A549 (cell line): ENCODE results near the gene KLHL11. TPM values are rescaled to one million over a fixed set of nuclear protein-coding genes. Genes with fewer than 3 reads are reported as not detected.
"Not testable (repeated sequence)": the region's sequence is repeated elsewhere in the genome, so short reads cannot be mapped to it uniquely, and the experiment has no call there.

Experiments used
- ATAC-seq, 2 experiments: fragments of 200-7000 bp in 1 of 2; fragments of >200 bp in 1 of 2; cut with Nextera tagmentation in 1 of 2; cut with Tn5 transposase in 1 of 2; 3 replicates each; pipeline versions ENCODE4 v1.8.0 to v1.9.1; 2018 to 2020; ENCODE audit warnings: mild to moderate bottlenecking in 1 of 2, moderate library complexity in 1 of 2
- CTCF ChIA-PET: fragments of 300-600 bp; sonication (Branson Sonifier 250); formaldehyde crosslinking; extraction: SDS; loops from one replicate; lab custom pipeline; 2021; ENCODE audit warnings: antibody characterized with exemption, inconsistent platforms; lab: Yijun Ruan, JAX
- POLR2A ChIA-PET: fragments of 350-600 bp; formaldehyde crosslinking; extraction: SDS; loops from one replicate; lab custom pipeline; 2021; ENCODE audit warnings: antibody characterized with exemption, inconsistent platforms; lab: Yijun Ruan, JAX
- DNase-seq, 2 experiments: peaks; one replicate each; pipeline versions ENCODE4 v3.0.0 to v3.0.0-alpha.2; 2011 to 2016; ENCODE audit warnings: low read depth in 1 of 2, low spot score in 1 of 2
- FAIRE-seq: peaks from 2 replicates; lab custom pipeline; 2011; peaks lifted over from hg19 to GRCh38; lab: Jason Lieb, UNC
- H3K27ac ChIP-seq, 2 experiments: fragments of >200 bp; sonication (Bioruptor Twin); formaldehyde crosslinking; 3 replicates each; pipeline ENCODE4 v1.5.1; 2016 to 2017
- H3K4me1 ChIP-seq: fragments of >200 bp; sonication (Bioruptor Twin); formaldehyde crosslinking; 3 replicates; pipeline ENCODE4 v1.6.1; 2016
- H3K4me2 ChIP-seq: fragments of >200 bp; sonication (Bioruptor Twin); formaldehyde crosslinking; 3 replicates; pipeline ENCODE4 v1.6.1; 2016
- H3K4me3 ChIP-seq: fragments of >200 bp; sonication (Bioruptor Twin); formaldehyde crosslinking; 3 replicates; pipeline ENCODE4 v1.5.1; 2016
- H3K9me3 ChIP-seq: fragments of >200 bp; sonication (Bioruptor Twin); formaldehyde crosslinking; 3 replicates; pipeline ENCODE4 v1.6.1; 2016
- BHLHE40 ChIP-seq: IDR thresholded peaks from 2 replicates; pipeline ENCODE4 v1.6.1; 2012; ENCODE audit warnings: low read depth, low read length, inconsistent platforms
- CHD4 ChIP-seq: fragments of 200-600 bp; sonication (generic); IDR thresholded peaks from 2 replicates; pipeline ENCODE4 v1.6.1; 2016; ENCODE audit warnings: antibody characterized with exemption, mild to moderate bottlenecking, borderline replicate concordance
- E2F6 ChIP-seq: IDR thresholded peaks from 2 replicates; pipeline ENCODE4 v1.6.1; 2012; ENCODE audit warnings: low read depth, borderline replicate concordance
- EHF ChIP-seq: fragments of 250-450 bp; sonication (Bioruptor Pico); IDR thresholded peaks from 2 replicates; pipeline ENCODE4 v1.5.0; 2020; ENCODE audit warnings: mild to moderate bottlenecking
- ELK1 ChIP-seq: fragments of 150-350 bp; IDR thresholded peaks from 2 replicates; pipeline ENCODE4 v1.6.1; 2014; ENCODE audit warnings: low read depth, mild to moderate bottlenecking, low read length
- FOSB ChIP-seq: fragments of 250-450 bp; sonication (Bioruptor Pico); IDR thresholded peaks from 2 replicates; pipeline ENCODE4 v1.5.0; 2020; ENCODE audit warnings: mild to moderate bottlenecking, moderate library complexity
- FOXS1 ChIP-seq: fragments of 250-450 bp; sonication (Bioruptor Pico); IDR thresholded peaks from 2 replicates; pipeline ENCODE4 v1.5.0; 2020; ENCODE audit warnings: mild to moderate bottlenecking, moderate library complexity
- GATA3 ChIP-seq: IDR thresholded peaks from 2 replicates; pipeline ENCODE4 v1.6.1; 2012; ENCODE audit warnings: borderline replicate concordance
- HDAC2 ChIP-seq: fragments of 200-600 bp; sonication (generic); IDR thresholded peaks from 2 replicates; pipeline ENCODE4 v1.6.1; 2016
- HES2 ChIP-seq: fragments of >200 bp; sonication (Bioruptor Twin); formaldehyde crosslinking; IDR thresholded peaks from 2 replicates; pipeline ENCODE4 v1.6.1; 2016
- HEYL ChIP-seq: fragments of 250-450 bp; sonication (Bioruptor Pico); IDR thresholded peaks from 2 replicates; pipeline ENCODE4 v1.8.0; 2021; ENCODE audit warnings: mild to moderate bottlenecking, moderate library complexity
- HMGXB4 ChIP-seq: fragments of 250-450 bp; sonication (Bioruptor Pico); IDR thresholded peaks from 2 replicates; pipeline ENCODE4 v1.5.0; 2021; ENCODE audit warnings: mild to moderate bottlenecking, moderate library complexity, borderline replicate concordance
- HOXA7 ChIP-seq: fragments of 250-450 bp; sonication (Bioruptor Pico); IDR thresholded peaks from 2 replicates; pipeline ENCODE4 v1.5.0; 2020; ENCODE audit warnings: mild to moderate bottlenecking, moderate library complexity
- JUNB ChIP-seq: fragments of >200 bp; sonication (Bioruptor Twin); formaldehyde crosslinking; IDR thresholded peaks from 2 replicates; pipeline ENCODE4 v1.6.1; 2016
- MAX ChIP-seq: IDR thresholded peaks from 2 replicates; pipeline ENCODE4 v1.6.1; 2012
- RAD21 ChIP-seq, 2 experiments: fragments of >200 bp in 1 of 2; sonication (Bioruptor Twin) in 1 of 2; formaldehyde crosslinking in 1 of 2; IDR thresholded peaks in 1 of 2; conservative IDR thresholded peaks in 1 of 2; 2 replicates in 1 of 2; 3 replicates in 1 of 2; pipeline ENCODE4 v1.6.1; 2012 to 2018; ENCODE audit warnings: inconsistent platforms in 1 of 2
- RCOR1 ChIP-seq: fragments of 150-350 bp; IDR thresholded peaks from 2 replicates; pipeline ENCODE4 v1.6.1; 2014; ENCODE audit warnings: antibody characterized with exemption, low read length, low read depth
- TFCP2L1 ChIP-seq: fragments of 250-450 bp; sonication (Bioruptor Pico); IDR thresholded peaks from 2 replicates; pipeline ENCODE4 v1.5.0; 2021; ENCODE audit warnings: mild to moderate bottlenecking
- ZFP36 ChIP-seq: fragments of 450-650 bp; IDR thresholded peaks from 2 replicates; pipeline ENCODE4 v1.6.1; 2014; ENCODE audit warnings: borderline replicate concordance; ENCODE audit not compliant: partially characterized antibody
- ZSCAN20 ChIP-seq: fragments of 250-450 bp; sonication (Bioruptor Pico); IDR thresholded peaks from 2 replicates; pipeline ENCODE4 v1.8.0; 2022; ENCODE audit warnings: mild to moderate bottlenecking, moderate library complexity
- WGBS: methylation state at CpG from one replicate; pipeline ENCODE4 v1.1.6; 2017; ENCODE audit errors: missing lambda C conversion rate; 5-methylcytosine and 5-hydroxymethylcytosine counted together
- polyA plus RNA-seq, 4 experiments: library from polyadenylated mRNA; depleted of rRNA in 3 of 4; stranded (reverse); fragments of >200 nt; fragmentation: RNase III in 1 of 4; extraction: RNeasy Plus Mini Kit Qiagen cat#74134 plus additional on column Dnase treatment in 1 of 4; gene quantifications; 2 replicates in 3 of 4; 3 replicates in 1 of 4; pipeline ENCODE4 v1.2.3, GENCODE V29; 2011 to 2017

Gene KLHL11
- polyA plus RNA-seq, 2 of the 4 experiments (the other 2 are of a cell fraction), result 3.8 to 12.7 TPM

GRCh38 chr17:41865596-41865893 is 322 bp upstream of the KLHL11 start (continued):
- TF ChIP-seq EHF (CRISPR knock-in tag) (no peak), FOSB (CRISPR knock-in tag) (peak; percentile 73; the same call in 1 of the 2 replicates)

GRCh38 chr17:41864498-41864835 is 756 bp downstream of the KLHL11 start:
- ChIA-PET POLR2A (interaction anchor here (0.6 to 2.2 kb wide), 13 partner anchors 13 to 176 kb away, joined by 3 to 13 read pairs (median 4); partner anchors contain the start of genes ACLY, EIF1, FKBP10 and JUP), CTCF (interaction anchor here (0.6 to 2.9 kb wide), 20 partner anchors 10 to 826 kb away, joined by 3 to 11 read pairs (median 4); partner anchors contain the start of genes ACLY, JUP and P3H4)
- DNase-seq (no peak), ATAC-seq (peak in 1 of 2 experiments; percentile 51; a peak in 2 of 6 replicates)
- H3K4me2 ChIP-seq, result peak overlapping the region; percentile 88
- peak overlapping the region; percentile 89 for H3K4me3 ChIP-seq
- no peaks in the 10 kb centered on the region for H3K9me3 ChIP-seq
- peaks cover 39% of the 10 kb centered on the region for H3K4me1 ChIP-seq
- peak overlapping the region; percentile 92 to 94 for H3K27ac ChIP-seq
- WGBS, result 2% methylated on average over 25 of the region's 25 CpGs
- TF ChIP-seq BHLHE40 (no peak), MAX (peak; percentile 40; the same call in 1 of the 2 replicates)
- TF ChIP-seq, all 56 proteins: peak for 1
- no peak for FAIRE-seq

- H3K4me2 ChIP-seq, result peak overlapping the region; percentile 88
- peaks cover 40% of the 10 kb centered on the region for H3K4me1 ChIP-seq
- H3K27ac ChIP-seq, result no peak overlapping the region
- FAIRE-seq (no peak), DNase-seq (no peak), ATAC-seq (no peak)
- no peaks in the 10 kb centered on the region for H3K9me3 ChIP-seq
- H3K4me3 ChIP-seq, result peak overlapping the region; percentile 89
- TF ChIP-seq CHD4 (no peak), RCOR1 (no peak), HES2 (no peak), GATA3 (no peak), E2F6 (no peak), TFCP2L1 (CRISPR knock-in tag) (no peak), MAX (no peak)
- WGBS, result 83% methylated on average over 18 of the region's 18 CpGs
- ChIA-PET CTCF (interaction anchor here (0.7 to 2.9 kb wide), 8 partner anchors 9 to 126 kb away, joined by 3 to 11 read pairs (median 8); partner anchors contain the start of gene P3H4), POLR2A (interaction anchor here (0.5 to 1.6 kb wide), 4 partner anchors 11 to 67 kb away, joined by 3 to 5 read pairs (median 4); partner anchors contain the start of gene ODAD4)
Measured at GRCh38 chr17:41863074-41863848, 2.0 kb downstream of the KLHL11 start.

- ATAC-seq (no peak), FAIRE-seq (no peak), DNase-seq (no peak)
- no peak overlapping the region for H3K4me2 ChIP-seq
- ChIA-PET CTCF (interaction anchor here (0.6 to 1.6 kb wide), 10 partner anchors 12 to 688 kb away, joined by 3 to 6 read pairs (median 3); partner anchors contain the start of gene FKBP10), POLR2A (no interaction called here)
- H3K4me1 ChIP-seq, result peaks cover 40% of the 10 kb centered on the region
- H3K9me3 ChIP-seq, result no peaks in the 10 kb centered on the region
- 62% methylated on average over 3 of the region's 3 CpGs for WGBS
- no peak overlapping the region for H3K4me3 ChIP-seq
- no peak for TF ChIP-seq RAD21 (conservative IDR thresholded peaks at IDR 0.05 in 1 of 2, IDR thresholded peaks at IDR 0.05 in 1 of 2)
- no peak for TF ChIP-seq GATA3
- no peak for TF ChIP-seq ZSCAN20 (CRISPR knock-in tag)
- no peak for TF ChIP-seq CHD4
- no peak for TF ChIP-seq ELK1
- no peak for TF ChIP-seq HEYL (CRISPR knock-in tag)
- no peak for TF ChIP-seq ZFP36
- TF ChIP-seq JUNB, result no peak
- no peak for TF ChIP-seq FOXS1 (CRISPR knock-in tag)
- TF ChIP-seq HOXA7 (CRISPR knock-in tag), result no peak
- no peak for TF ChIP-seq HMGXB4 (CRISPR knock-in tag)
- no peak for TF ChIP-seq HDAC2
- TF ChIP-seq, all 56 proteins: peak for 0
- H3K27ac ChIP-seq, result no peak overlapping the region
Measured at GRCh38 chr17:41860254-41860931, 4.8 kb downstream of the KLHL11 start.

- H3K27ac ChIP-seq, FAIRE-seq, DNase-seq, ATAC-seq, H3K4me2 ChIP-seq, H3K9me3 ChIP-seq, H3K4me3 ChIP-seq: not testable (repeated sequence)
- ChIA-PET CTCF (interaction anchor here (0.6 to 5.6 kb wide), 11 partner anchors 9 to 156 kb away, joined by 3 to 25 read pairs (median 4); partner anchors contain the start of genes JUP and P3H4), POLR2A (interaction anchor here (0.6 to 1.3 kb wide), 3 partner anchors 13 to 64 kb away, joined by 3 to 5 read pairs (median 4); no protein-coding TSS in a partner anchor)
- H3K4me1 ChIP-seq, result peaks cover 11% of the 10 kb centered on the region; the same call in 2 of the 3 replicates
- 92% methylated on average over 14 of the region's 14 CpGs for WGBS
Measured at GRCh38 chr17:41851382-41851781, 13.8 kb downstream of the KLHL11 start.
